GM21717 (cell line): ENCODE measurements around the gene CHD5.

Experiments
- ATAC-seq: cut with Tn5 transposase; IDR thresholded peaks from one replicate; pipeline ENCODE4 v1.9.1; 2021; ENCODE audit warnings: mild to moderate bottlenecking, moderate library complexity; ENCODE audit not compliant: unreplicated experiment

CHD5 gene

DNA sequence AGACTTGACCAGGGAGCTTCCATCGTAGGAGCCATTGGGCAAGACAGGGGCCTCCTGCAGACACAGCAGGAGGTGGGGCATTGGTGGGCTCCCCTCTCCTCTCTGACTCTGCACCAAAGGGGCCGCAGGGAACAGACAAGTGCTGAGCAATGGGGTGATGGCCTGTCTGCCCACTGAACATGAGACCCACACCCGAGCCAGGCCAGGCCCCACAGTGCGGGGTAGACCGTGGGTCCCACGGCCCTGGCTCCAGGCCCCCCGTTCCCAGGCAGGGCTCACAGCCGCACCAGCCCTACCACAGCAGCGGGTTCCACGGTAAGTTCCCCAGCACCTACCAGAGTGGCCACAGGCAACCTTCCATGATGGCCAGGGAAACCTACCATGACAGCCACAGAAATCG lies 45.9 kb downstream of the CHD5 start:
- ATAC-seq: no peak

DNA sequence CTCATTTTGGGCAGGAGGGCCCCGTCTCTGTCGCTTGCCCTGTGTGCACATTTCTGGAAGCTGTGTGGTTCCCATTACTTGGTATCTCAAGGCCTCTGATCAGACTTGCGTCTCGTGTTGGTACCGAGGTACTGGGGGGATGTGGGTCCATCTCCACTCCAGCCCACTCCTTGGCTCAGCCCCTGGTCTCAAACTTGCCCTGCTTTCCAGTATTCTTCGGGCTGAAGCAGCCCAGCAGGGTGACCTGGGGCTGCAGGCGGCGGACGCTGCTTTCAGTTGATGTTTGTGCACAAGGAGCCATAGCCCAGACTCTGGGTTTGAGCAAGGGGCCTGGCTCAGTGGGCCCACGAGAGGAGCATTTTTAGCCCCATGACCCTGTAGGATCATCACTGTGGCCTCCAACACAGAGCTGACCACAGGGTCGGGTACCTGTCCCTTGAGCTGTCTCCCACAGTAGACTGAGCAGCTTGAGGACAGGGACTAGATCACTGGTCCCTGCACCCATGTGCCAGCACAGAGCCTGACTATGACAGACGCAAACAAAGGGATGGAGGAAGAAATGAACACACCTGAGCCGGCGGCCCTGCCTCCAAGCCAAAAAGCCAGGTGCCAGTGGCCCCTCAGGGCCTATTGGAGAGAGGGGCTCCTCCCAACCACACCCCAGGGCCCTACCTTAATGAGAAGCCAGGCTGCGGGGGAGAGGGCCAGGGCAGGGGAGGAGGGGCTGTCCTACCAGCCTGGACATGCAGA lies 46.8 kb downstream of the CHD5 start:
- no peak for ATAC-seq

DNA sequence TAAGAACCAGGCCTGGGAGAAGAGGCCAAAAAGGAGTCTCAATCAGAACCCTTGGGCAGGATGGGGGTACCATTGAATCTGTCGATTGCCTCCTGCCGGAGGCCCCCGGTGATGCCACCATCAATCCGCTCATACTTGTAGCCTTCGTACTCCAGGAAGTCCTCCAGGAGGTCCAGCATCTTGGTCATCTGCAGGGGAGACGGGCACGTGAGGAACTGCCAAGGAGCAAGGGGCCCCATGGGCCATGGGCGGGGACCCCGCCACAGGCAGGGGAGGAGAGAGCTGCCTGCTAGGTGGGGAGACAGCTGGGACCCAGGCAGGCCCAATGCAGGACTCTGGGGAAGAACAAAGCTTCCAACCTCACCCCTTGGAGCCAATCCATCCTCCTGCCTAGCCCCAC lies 48.6 kb downstream of the CHD5 start:
- no peak for ATAC-seq

DNA sequence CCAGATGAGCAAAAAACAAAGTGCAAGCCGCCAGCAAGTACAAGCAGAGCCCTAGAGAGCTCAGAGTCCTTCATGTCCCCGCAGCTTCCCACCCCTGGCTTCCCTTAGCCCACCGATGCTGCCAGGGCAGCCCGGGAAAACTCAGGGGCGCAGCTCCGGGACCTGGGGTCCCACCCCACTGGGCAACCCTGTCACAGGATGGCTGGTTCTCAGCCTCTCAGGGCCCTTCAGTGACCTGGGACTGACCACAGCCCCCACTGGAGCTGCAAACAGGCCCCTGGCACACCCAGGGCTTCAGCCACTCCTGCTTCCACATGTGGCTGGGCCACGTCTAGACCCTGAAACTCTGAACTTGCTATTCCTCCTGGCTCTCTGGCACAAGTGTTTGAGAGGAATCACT lies 49.5 kb downstream of the CHD5 start:
- no peak for ATAC-seq

DNA sequence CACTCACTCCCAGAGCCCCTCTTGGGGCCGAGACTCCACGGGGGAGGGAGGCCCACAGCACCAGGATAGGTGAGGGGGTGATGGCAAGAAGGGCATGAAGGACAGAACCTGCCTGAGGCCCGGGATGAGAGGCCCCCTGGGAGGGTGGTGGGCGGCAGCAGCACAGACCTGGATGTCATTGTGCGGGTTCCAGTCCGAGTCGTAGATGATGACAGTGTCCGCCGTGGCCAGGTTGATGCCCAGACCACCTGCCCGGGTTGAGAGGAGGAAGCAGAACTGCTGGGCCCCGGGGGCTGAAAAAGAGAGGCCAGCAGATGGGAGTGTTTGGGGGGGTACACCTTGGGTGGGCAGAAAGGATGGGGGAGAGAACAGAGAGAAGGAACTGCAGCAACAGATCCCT lies 50.1 kb downstream of the CHD5 start:
- no peak for ATAC-seq

DNA sequence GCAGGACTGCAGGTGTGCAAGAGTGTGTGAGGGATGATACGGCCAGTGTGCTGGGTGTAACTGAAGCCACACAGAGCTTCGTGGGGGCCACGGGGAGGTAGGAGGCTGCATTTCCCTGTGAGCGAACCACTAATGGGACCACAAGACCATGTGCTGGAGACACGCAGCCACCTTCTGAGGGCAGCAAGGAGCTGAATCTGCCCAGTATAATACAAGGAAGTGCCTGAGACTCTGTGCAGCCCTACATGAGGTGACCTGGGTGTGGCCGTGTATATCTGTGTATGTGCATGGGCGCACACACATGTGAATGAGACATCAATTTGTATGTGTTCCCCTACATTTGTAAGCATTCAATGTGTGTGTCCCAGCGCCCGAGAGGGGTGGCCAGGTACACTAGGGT lies 50.8 kb downstream of the CHD5 start:
- no peak for ATAC-seq

DNA sequence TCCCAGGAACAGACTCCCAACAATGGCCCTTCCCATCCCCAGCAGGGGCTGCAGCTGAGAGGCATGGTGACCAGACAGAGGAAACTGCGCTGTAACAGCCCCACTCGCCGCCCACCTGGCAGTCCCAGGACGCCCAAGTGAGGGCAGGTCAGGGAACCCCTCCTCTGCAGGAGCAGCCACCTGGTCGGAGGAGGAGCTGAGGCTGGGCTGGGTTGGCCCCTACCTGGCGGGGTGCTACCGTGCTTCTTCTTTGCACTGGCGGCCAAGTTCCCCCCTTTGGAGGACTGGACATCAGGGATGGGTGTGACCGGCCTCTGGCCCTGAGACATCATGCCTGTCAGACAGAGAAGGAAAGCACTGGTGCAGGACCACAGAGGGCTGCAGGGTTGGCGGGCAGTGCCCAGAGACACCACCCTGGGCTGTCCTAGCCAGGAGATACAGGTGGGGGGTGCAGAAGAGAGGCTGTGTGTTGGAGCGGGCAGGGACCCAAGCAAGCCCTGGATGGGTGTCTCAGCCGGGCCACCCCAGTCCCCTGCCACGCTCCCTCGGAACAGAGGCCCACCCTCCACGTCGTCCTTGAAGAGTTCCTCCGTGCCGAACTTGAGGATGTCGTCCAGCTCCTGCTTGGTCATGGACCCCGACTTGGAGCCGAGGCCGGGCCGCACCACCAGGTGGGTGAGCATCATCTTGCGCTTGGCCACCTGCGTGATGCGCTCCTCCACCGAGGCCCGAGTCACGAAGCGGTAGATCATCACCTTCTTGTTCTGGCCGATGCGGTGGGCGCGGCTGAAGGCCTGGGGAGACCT lies 51.6 kb downstream of the CHD5 start:
- no peak for ATAC-seq

DNA sequence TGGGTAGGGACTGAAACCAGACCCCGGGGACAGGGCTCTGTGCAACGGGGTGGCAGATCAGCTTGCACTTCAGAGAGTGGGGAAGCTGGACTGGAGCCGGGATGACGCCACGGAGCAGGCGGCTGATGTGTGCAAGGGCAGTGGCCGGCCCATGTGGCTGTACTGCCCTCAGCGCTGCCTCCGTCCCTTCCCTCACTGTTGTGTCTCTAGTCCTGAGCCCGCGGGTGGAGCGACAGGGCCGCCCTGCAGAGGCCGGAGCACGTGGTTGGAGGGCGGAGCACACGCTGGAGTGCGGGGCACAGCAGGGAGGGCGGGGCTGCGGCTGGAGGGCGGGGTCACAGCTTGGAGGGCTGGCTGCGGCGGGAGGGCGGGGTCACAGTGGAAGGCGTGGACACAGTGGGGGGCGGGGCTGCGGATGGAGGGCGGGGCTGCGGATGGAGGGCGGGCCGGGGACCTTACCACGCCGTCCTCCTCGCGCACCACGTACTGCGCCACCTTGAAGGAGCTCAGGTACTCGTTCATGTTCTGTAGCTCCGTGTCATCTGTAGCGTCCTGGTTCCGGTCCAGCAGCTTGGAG lies 52.4 kb downstream of the CHD5 start:
- no peak for ATAC-seq

DNA sequence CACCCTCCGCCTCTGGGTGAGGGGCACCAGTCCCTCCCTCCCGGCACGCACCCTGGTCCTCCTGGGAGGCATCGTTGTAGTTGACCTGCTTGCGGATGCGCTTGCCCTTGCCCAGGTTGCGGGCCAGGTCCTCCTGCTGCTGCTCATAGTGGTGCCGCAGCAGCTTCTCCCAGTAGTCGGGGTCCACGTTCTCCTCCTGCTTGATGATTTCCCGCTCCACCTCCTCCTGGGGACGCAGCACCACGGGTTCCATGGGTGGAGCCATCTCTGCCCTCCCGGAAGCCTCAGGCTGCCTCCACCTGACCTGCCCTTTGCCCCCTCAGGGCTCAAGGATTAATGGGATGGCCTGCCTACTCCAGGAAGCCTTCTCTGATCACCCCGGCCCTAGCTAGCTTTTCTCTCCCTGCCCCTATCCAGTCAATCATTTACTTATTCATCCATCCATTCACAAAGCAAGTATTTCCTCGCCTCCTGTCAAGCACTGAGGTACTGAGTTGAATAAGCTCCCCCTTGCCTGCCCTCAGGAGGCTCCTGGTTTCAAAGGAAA lies 53.5 kb downstream of the CHD5 start:
- ATAC-seq: no peak

DNA sequence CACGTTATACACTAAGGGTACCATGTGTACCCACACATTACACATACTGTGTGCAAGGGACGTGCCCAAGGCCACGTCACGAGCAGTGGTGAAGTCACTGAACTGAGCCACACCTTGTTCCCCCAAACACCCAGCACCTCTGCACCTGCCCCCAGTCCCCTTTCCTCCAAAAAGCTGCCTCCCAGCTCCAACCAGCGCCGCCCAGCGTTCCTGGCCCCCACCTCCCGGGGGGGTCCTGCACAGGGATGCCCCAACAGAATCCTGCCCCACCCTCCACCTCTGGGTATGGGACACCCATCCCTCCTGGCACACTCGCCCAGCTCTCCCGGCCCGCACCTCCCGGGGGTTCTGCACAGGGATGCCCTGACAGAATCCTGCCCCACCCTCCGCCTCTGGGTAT lies 54.1 kb downstream of the CHD5 start:
- ATAC-seq: no peak

DNA sequence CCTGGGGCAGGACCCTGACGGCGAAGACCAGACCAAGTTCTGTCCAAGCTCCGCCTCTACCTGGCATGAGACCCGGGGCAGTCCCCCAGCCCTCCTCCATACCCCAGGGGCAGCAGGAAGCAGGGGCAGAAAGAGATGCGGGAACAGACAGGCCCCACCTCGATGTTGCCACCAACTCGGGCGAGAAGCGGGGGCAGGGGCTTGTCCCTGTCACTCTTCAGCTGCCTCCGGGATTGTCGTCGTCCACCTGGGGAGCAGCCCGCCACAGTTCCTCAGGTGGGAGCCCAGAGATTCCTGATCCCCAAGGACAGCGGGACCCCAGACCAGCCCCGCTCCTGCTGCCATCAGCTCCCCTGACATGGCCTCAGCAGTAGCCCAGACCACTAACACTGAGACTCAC lies 54.8 kb downstream of the CHD5 start:
- no peak for ATAC-seq

DNA sequence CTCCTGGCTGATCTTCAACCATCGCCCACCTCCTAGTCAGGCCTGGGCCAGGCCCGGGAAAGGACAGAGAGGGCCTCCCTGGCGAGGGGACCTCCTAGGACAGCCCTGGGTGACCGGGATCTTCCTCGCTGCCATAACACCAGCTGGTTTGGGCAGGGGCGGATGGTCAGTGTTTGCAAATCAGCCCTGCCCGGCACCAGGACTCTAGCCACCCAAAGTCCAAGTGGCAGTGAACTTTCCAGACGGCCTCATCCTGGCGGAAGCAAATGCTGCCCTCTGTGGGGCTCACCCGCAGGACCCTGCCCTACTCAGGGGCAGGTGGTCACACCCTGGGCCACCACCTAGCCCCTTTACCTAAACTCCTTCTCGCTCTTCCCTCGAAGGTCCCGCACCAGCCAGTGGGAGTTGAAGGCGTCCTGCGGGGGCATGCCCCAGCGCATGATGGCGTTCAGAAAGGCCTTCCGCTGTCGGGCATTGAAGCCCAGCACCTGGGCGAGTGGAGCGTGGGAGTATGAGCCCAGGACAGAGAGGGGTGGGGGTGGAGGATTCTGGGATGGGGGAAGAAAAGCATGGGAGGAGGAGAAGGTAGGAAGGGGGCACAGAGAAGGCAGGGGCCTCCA lies 55.3 kb downstream of the CHD5 start:
- no peak for ATAC-seq

DNA sequence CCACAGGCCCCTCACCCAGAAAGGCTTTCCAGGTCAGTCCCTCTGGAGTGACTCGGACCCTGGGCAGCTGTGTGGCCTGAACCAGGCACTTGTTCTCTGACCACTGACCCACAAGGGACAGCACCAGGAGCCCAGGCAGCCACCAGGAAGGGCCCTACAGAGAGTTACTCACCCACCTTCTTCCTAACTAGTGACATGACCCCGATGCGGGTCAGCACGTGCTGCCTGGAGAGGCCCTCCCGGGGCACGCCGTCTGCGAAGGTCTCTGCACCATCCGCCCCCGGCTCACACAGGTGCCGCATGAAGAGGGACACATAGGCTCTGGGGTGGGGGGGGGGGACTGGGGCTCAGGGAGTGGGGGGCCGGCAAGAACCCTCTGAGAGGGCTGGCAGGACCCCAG lies 55.8 kb downstream of the CHD5 start:
- ATAC-seq: no peak

DNA sequence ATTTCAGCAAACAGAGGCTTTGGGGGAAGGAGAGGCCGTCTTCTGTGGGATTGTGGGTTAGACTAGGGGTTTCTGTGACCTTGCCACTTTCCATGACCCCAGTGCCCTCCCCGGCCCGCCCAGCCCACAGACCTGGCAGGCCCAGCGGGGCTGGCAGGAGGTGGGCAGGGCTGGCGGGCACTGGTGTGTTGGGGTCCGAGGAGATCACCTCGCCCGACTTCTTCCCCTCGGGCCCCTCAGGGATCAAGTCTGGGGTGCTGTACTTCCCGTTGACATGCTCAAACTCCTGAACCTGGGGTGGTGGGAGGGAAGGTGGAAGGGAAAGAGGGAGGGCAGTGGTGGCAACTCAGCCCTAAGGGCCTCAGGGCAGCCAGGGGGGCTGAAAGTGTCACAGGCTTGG lies 56.3 kb downstream of the CHD5 start:
- no peak for ATAC-seq

DNA sequence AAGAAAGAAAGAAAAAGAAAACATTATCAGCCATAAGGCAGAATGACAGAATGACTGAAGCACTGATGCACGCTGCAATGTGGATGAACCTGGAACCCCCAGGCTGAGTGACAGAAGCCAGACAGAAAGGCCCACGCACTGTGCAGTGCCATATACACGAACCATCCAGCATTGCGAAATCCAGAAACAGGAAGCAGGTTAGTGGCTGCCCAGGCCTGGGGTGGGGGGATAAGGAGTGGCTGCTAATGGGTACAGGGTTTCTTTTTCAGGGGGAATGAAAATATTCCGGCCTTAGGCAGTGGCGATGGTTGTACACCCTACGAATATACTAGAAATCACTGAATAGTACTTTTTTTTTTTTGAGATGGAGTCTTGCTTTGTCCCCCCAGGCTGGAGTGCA lies 57.0 kb downstream of the CHD5 start:
- no peak for ATAC-seq

DNA sequence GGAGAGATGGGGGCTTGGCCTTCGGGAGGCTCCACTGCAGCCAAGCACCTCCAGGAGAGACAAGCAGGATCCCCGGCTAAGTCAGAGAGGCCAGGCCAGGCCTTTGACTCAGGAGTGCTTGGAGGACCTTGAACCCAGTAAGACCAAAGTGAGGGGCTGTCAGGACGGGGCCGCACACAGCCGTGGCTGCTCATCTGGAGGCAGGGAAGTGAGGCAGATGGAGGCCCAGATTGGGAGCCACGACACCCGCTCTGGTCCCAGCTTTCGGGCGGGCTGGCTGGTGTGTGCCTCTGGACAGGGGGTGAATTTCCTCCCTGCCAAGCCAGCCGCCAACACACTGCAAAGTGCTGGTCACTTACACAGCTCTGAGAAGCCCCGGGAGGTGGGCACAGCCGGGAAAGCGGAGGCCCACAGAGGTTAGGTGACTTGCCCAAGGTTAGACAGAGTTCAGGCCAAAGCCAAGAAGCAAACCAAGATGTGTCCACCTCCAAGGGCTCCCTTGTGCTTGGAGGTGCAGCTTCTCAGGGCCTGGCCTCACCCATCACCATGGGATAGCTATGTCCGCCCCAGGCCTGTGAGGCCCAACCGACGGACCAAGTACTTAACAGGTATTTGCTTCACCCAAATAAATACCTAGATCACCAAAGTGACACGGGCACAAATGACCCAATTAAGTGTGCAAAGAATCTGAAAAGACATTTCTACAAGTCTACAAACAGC lies 58.3 kb downstream of the CHD5 start:
- ATAC-seq: no peak

DNA sequence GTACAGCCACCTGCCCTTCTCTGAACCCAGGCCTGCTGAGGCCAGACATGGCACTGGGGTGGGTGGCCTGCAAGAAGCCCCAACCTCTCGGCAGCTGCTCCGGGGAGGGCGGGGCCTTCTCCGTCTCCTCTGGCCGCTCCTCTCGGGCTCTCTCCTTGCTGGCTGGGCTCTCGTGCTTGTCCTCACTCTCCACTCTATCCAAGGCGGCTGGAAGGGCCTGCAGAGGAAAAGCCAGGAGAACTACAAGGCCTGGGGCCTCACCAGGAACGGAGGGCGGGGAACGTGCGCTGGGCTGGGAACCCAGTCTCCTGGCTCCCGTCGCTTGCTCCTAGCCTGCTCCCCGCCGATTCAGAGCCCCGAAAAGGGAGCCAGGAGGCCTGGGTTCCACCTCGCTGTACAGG lies 59.1 kb downstream of the CHD5 start:
- no peak for ATAC-seq

DNA sequence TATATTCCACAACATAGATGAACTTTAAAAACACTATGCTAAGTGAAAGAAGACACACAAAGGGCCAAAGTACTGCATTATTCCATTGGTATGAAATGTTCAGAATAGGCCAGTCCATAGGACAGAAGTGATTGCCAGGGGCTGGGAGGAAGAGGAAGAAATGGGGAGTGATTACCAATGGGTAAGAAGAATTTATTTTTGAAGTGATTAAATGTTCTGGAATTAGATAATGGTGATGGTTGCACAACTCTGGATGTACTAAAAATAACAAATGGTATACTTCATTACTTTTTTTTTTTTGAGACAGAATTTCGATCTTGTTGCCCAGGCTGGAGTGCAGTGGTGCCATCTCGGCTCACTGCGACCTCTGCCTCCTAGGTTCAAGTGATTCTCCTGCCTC lies 61.7 kb downstream of the CHD5 start:
- no peak for ATAC-seq

DNA sequence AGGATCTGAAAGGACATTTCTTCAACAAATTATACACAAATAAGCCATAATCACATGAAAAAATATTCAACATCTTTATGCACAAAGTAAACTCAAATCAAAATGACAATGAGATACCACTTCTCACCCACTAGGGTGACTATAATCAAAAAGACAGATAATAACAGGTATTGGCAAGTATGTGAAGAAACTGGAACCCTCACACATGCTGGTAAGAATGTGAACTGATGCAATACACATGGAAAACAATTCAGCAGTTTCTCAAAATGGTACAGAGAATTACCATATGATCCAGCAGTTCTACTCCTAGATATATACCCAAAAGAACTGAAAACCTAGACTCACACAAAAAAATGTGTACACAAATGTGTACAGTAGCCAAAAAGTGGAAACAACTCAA lies 62.5 kb downstream of the CHD5 start:
- no peak for ATAC-seq

DNA sequence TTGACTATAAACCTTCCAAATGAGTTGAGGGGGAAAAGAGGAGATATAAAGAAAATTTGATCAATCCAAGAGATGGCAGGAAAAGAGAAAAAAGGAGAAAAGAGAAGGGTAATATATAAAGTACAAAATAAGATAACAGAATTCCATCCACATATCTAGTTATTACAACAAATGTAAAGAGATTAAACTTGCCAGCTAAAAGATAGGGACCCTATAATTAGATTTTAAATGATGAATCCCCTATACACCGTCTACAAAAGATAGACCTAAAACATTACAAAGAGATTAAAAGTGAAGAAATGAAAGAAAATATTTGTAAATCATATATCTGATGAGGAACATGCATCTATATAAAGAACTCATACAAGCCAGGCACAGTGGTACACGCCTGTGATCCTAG lies 63.1 kb downstream of the CHD5 start:
- ATAC-seq: no peak

DNA sequence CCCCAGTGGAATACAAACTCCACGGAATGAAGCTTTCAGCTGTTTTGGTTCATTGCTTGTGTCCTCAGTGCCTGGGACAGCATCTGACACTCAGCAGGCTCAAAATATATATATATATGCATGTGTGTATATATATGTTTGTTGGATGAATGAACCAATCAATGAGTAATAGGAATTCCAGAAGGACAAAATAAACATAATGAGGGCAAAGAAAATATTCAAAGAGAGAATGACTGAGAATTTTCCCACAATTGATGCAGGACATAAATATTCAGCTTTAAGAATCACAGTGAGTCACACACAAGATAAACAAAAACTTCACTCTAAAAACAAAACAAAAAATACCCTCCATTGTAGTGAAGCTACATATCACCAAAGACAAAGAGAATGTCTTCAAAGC lies 64.0 kb downstream of the CHD5 start:
- ATAC-seq: no peak
